ENCODE results near the gene PPP4R1.

PPP4R1 gene

DNA sequence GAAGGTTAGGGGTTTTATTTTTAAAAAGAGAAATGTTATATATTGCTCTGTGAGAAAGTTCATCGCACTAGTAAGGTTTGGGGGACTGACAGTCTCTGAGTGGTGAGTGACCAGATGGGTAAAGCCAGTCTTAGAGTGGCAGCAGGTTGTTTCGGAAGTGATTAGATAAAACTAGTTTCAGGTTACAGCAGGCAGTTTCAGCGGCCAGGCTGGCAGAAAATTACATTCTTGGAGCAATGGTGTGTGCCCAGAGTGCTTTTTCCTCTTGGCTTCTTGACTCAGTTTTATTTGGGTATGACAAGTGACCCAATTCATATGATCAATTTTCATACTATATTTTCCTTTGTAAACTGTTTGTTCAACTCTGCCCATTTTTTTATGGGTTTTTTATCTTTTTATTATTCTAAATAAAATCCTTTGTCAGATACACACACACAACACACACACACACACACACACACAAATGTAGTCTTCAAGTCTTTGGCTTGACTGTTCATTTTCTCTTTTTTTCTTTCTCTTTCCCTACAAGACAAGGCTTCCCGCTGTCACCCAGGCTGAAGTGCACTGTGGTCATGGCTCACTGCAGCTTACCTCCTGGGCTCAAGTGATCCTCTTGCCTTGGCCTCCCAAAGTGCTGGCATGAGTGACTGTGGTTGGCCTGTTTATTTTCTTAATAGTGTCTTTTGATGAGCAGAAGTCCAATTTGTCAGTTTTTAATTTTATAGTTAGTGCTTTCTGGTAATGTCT is 108.1 kb downstream of the PPP4R1 start:
- peaks cover 0 to 3% (median 2%) of the 10 kb centered on the region in 5 donors for H3K9me3 ChIP-seq (ENCODE audit: control insufficient read depth in 5 of 5, low read length in 5 of 5)
- H3K4me1 ChIP-seq (ENCODE audit: control insufficient read depth in 5 of 5, insufficient read depth in 5 of 5, low read length in 5 of 5), result peaks cover 0 to 5% (median 0%) of the 10 kb centered on the region in 5 donors

More for the DNA sequence above, 108.1 kb downstream of the PPP4R1 start:
- Histone ChIP-seq H3K36me3 (ENCODE audit: control insufficient read depth in 5 of 5, insufficient read depth in 5 of 5, low read length in 5 of 5) (no peaks in the 10 kb centered on the region), H3K9ac (ENCODE audit: low read length in 5 of 5) (no peak overlapping the region), H3K27ac (ENCODE audit: low read depth, low read length) (no peak overlapping the region), H3K27me3 (ENCODE audit: control insufficient read depth in 5 of 5, insufficient read depth in 4 of 5, low read length in 5 of 5) (no peaks in the 10 kb centered on the region), H3K4me3 (ENCODE audit: low read depth in 1 of 5, low read length in 5 of 5) (no peak overlapping the region)
